CD4-positive, alpha-beta memory T cell (primary cell): ENCODE results near the gene FAM43A. TPM values are rescaled to one million over a fixed set of nuclear protein-coding genes. Genes with fewer than 3 reads are reported as not detected.

Source experiments
- CTCF ChIA-PET: fragments of 350-600 bp; sonication (Branson Sonifier 250); formaldehyde crosslinking; loops from one replicate; lab custom pipeline; 2021; ENCODE audit warnings: inconsistent platforms; ENCODE audit not compliant: partially characterized antibody; lab: Charles Lee
- POLR2A ChIA-PET: fragments of 350-600 bp; sonication (Branson Sonifier 250); formaldehyde crosslinking; loops from one replicate; lab custom pipeline; 2021; ENCODE audit not compliant: partially characterized antibody; lab: Charles Lee
- DNase-seq, 5 donors: peaks; one replicate each; pipeline versions ENCODE4 v3.0.0 to v3.0.0-alpha.2; 2020 to 2022; ENCODE audit warnings: mixed read lengths in 1 of 5
- H3K27ac ChIP-seq: one replicate; pipeline ENCODE4 v1.7.0; 2013; ENCODE audit warnings: low read depth, low read length
- H3K27me3 ChIP-seq: 2 replicates; pipeline ENCODE4 v1.7.0; 2013; ENCODE audit warnings: mild to moderate bottlenecking, low read length, moderate library complexity; ENCODE audit not compliant: insufficient read depth
- H3K36me3 ChIP-seq: 2 replicates; pipeline ENCODE4 v1.7.0; 2013; ENCODE audit warnings: mild to moderate bottlenecking, low read length, moderate library complexity; ENCODE audit not compliant: insufficient read depth
- H3K4me1 ChIP-seq: 2 replicates; pipeline ENCODE4 v1.7.0; 2013; ENCODE audit warnings: mild to moderate bottlenecking, low read length, moderate library complexity; ENCODE audit not compliant: insufficient read depth
- H3K4me3 ChIP-seq, 2 donors: one replicate each; pipeline ENCODE4 v1.7.0; 2013; ENCODE audit warnings: low read length in 2 of 2, mild to moderate bottlenecking in 1 of 2
- H3K9me3 ChIP-seq, 2 donors: one replicate each; pipeline ENCODE4 v1.7.0; 2013; ENCODE audit warnings: low read length in 2 of 2, control low read depth in 1 of 2; ENCODE audit not compliant: control insufficient read depth in 1 of 2
- H3K27ac Mint-ChIP-seq, 7 donors: one replicate each; pipeline ENCODE4 v1.8.0; 2020 to 2021; ENCODE audit warnings: mixed read lengths in 7 of 7, mild to moderate bottlenecking in 6 of 7, inconsistent platforms in 3 of 7, moderate library complexity in 3 of 7
- H3K27me3 Mint-ChIP-seq, 2 donors: one replicate each; pipeline ENCODE4 v1.8.0; 2020 to 2021; ENCODE audit warnings: mixed read lengths in 2 of 2
- H3K36me3 Mint-ChIP-seq, 2 donors: one replicate each; pipeline ENCODE4 v1.8.0; 2020 to 2021; ENCODE audit warnings: mixed read lengths in 2 of 2, inconsistent platforms in 1 of 2, mild to moderate bottlenecking in 1 of 2
- H3K4me1 Mint-ChIP-seq, 4 donors: one replicate each; pipeline ENCODE4 v1.8.0; 2020 to 2021; ENCODE audit warnings: mixed read lengths in 4 of 4, mild to moderate bottlenecking in 1 of 4
- H3K4me3 Mint-ChIP-seq, 8 donors: one replicate each; pipeline ENCODE4 v1.8.0; 2020 to 2021; ENCODE audit warnings: mixed read lengths in 8 of 8, mild to moderate bottlenecking in 7 of 8, moderate library complexity in 6 of 8, inconsistent platforms in 3 of 8
- H3K9me3 Mint-ChIP-seq, 8 donors: one replicate each; pipeline ENCODE4 v1.8.0; 2020 to 2021; ENCODE audit warnings: mixed read lengths in 8 of 8, mild to moderate bottlenecking in 5 of 8, inconsistent platforms in 3 of 8, moderate library complexity in 1 of 8
- intact Hi-C: fragments of 100-400 bp; cut with micrococcal nuclease; formaldehyde crosslinking; loops from one replicate; pipeline ENCODE4 v1.15.1; 2023
- polyA plus RNA-seq, 2 donors: library from polyadenylated mRNA; unstranded; fragments of 300-500 nt; fragmentation: Illumina TruSeq; gene quantifications; one replicate each; pipeline ENCODE4 v1.2.3, GENCODE V29; 2021
- total RNA-seq, 2 experiments: library from RNA; stranded (reverse); gene quantifications; one replicate each; pipeline ENCODE4 v1.2.3, GENCODE V29; 2021

FAM43A gene
- total and polyA plus RNA-seq, 4 experiments from 2014 or later, result 0.34 to 9.9 (median 7.7) TPM

GRCh38 chr3:194647747-194648146 lies 37.9 kb upstream of the FAM43A start:
- no peaks in the 10 kb centered on the region for H3K27me3 ChIP-seq
- CTCF ChIA-PET, result no interaction called here
- no peaks in the 10 kb centered on the region for H3K4me1 ChIP-seq

GRCh38 chr3:194654443-194654842 lies 31.2 kb upstream of the FAM43A start:
- Mint-ChIP-seq H3K36me3 (peaks cover 66 to 74% of the 10 kb centered on the region in 2 donors), H3K27me3 (no peaks in the 10 kb centered on the region), H3K9me3 (no peaks in the 10 kb centered on the region), H3K27ac (peak overlapping the region in 5 of 7 donors; percentile 25 to 66 (median 43)), H3K4me1 (peaks cover 7 to 17% (median 13%) of the 10 kb centered on the region in 4 donors), H3K4me3 (no peak overlapping the region)
- ChIA-PET CTCF (no interaction called here), POLR2A (no interaction called here)
- H3K27ac ChIP-seq, result no peak overlapping the region
- no peaks in the 10 kb centered on the region for H3K27me3 ChIP-seq
- no peak for DNase-seq
- no peaks in the 10 kb centered on the region for H3K9me3 ChIP-seq
- H3K36me3 ChIP-seq, result peaks cover 61% of the 10 kb centered on the region
- peaks cover 6% of the 10 kb centered on the region for H3K4me1 ChIP-seq
- intact Hi-C loops, result no loop called here
- no peak overlapping the region for H3K4me3 ChIP-seq

More at GRCh38 chr3:194647747-194648146, 37.9 kb upstream of the FAM43A start:
- Histone ChIP-seq H3K27ac (no peak overlapping the region), H3K36me3 (peaks cover 68% of the 10 kb centered on the region), H3K4me3 (no peak overlapping the region), H3K9me3 (no peaks in the 10 kb centered on the region)
- H3K4me3 Mint-ChIP-seq, result no peak overlapping the region
- DNase-seq, result no peak
- H3K27me3 Mint-ChIP-seq, result no peaks in the 10 kb centered on the region
- H3K27ac Mint-ChIP-seq, result peak overlapping the region in 2 of 7 donors; percentile 29 to 31
- H3K4me1 Mint-ChIP-seq, result no peaks in the 10 kb centered on the region
- H3K36me3 Mint-ChIP-seq, result peaks cover 71 to 79% of the 10 kb centered on the region in 2 donors
- no peaks in the 10 kb centered on the region for H3K9me3 Mint-ChIP-seq
- POLR2A ChIA-PET, result interaction anchor here (1.7 kb wide), 1 partner anchor 25 kb away, joined by 4 read pairs; the partner anchor contains the start of gene LSG1
- intact Hi-C loops, result no loop called here

- Histone ChIP-seq H3K27ac (no peak overlapping the region), H3K4me3 (no peak overlapping the region), H3K36me3 (peaks cover 52% of the 10 kb centered on the region), H3K9me3 (no peaks in the 10 kb centered on the region), H3K27me3 (no peaks in the 10 kb centered on the region), H3K4me1 (peaks cover 16% of the 10 kb centered on the region)
- Mint-ChIP-seq H3K27ac (no peak overlapping the region), H3K36me3 (peaks cover 57 to 74% of the 10 kb centered on the region in 2 donors), H3K27me3 (no peaks in the 10 kb centered on the region), H3K4me3 (no peak overlapping the region), H3K4me1 (peaks cover 16 to 34% (median 21%) of the 10 kb centered on the region in 4 donors), H3K9me3 (no peaks in the 10 kb centered on the region)
- intact Hi-C loops, result no loop called here
- POLR2A ChIA-PET, result no interaction called here
- CTCF ChIA-PET, result interaction anchor here (1.2 to 1.8 kb wide), 4 partner anchors 12 to 31 kb away, joined by 3 to 4 read pairs (median 3); partner anchors contain the start of gene LSG1
- no peak for DNase-seq
These were observed 28.2 kb upstream of the FAM43A start for GRCh38 chr3:194657439-194657838.

GRCh38 chr3:194658477-194659242 lies 27.0 kb upstream of the FAM43A start:
- Mint-ChIP-seq H3K27ac (no peak overlapping the region), H3K4me3 (no peak overlapping the region), H3K4me1 (peaks cover 16 to 40% (median 21%) of the 10 kb centered on the region in 4 donors), H3K27me3 (no peaks in the 10 kb centered on the region), H3K9me3 (no peaks in the 10 kb centered on the region), H3K36me3 (peaks cover 52 to 67% of the 10 kb centered on the region in 2 donors)
- intact Hi-C loops, result no loop called here
- POLR2A ChIA-PET, result no interaction called here
- Histone ChIP-seq H3K4me3 (no peak overlapping the region), H3K36me3 (peaks cover 49% of the 10 kb centered on the region), H3K4me1 (peaks cover 16% of the 10 kb centered on the region), H3K27me3 (no peaks in the 10 kb centered on the region), H3K27ac (no peak overlapping the region), H3K9me3 (no peaks in the 10 kb centered on the region)
- CTCF ChIA-PET, result interaction anchor here (1.8 kb wide), 1 partner anchor 16 kb away, joined by 3 read pairs; no protein-coding TSS in a partner anchor
- DNase-seq, result no peak

- H3K9me3 Mint-ChIP-seq, result no peaks in the 10 kb centered on the region
- no peak overlapping the region for H3K4me3 Mint-ChIP-seq
- peaks cover 8 to 31% (median 13%) of the 10 kb centered on the region in 4 donors for H3K4me1 Mint-ChIP-seq
- Histone ChIP-seq H3K27me3 (no peaks in the 10 kb centered on the region), H3K36me3 (peaks cover 44% of the 10 kb centered on the region), H3K4me1 (peaks cover 15% of the 10 kb centered on the region), H3K4me3 (no peak overlapping the region), H3K27ac (no peak overlapping the region), H3K9me3 (no peaks in the 10 kb centered on the region)
- peaks cover 43 to 62% of the 10 kb centered on the region in 2 donors for H3K36me3 Mint-ChIP-seq
- CTCF ChIA-PET, result interaction anchor here (0.9 to 1.4 kb wide), 3 partner anchors 11 to 447 kb away, joined by 3 to 4 read pairs (median 3); no protein-coding TSS in a partner anchor
- POLR2A ChIA-PET, result no interaction called here
- no peak overlapping the region for H3K27ac Mint-ChIP-seq
- intact Hi-C loops, result no loop called here
- no peak for DNase-seq
- no peaks in the 10 kb centered on the region for H3K27me3 Mint-ChIP-seq
These were observed 25.9 kb upstream of the FAM43A start for GRCh38 chr3:194659778-194660177.

- no peaks in the 10 kb centered on the region for H3K27me3 Mint-ChIP-seq
- H3K36me3 Mint-ChIP-seq, result peaks cover 54 to 72% of the 10 kb centered on the region in 2 donors
- Histone ChIP-seq H3K4me1 (peaks cover 10% of the 10 kb centered on the region), H3K27me3 (no peaks in the 10 kb centered on the region), H3K36me3 (peaks cover 53% of the 10 kb centered on the region), H3K27ac (no peak overlapping the region), H3K4me3 (no peak overlapping the region), H3K9me3 (no peaks in the 10 kb centered on the region)
- no peaks in the 10 kb centered on the region for H3K9me3 Mint-ChIP-seq
- ChIA-PET CTCF (interaction anchor here (0.6 to 1.4 kb wide), 4 partner anchors 10 to 445 kb away, joined by 3 to 5 read pairs (median 3); no protein-coding TSS in a partner anchor), POLR2A (interaction anchor here (1.1 kb wide), 1 partner anchor 11 kb away, joined by 5 read pairs; the partner anchor contains the start of gene LSG1)
- no peak for DNase-seq
- H3K27ac Mint-ChIP-seq, result peak overlapping the region in 2 of 7 donors; percentile 8 to 47
- peaks cover 6 to 23% (median 9%) of the 10 kb centered on the region in 4 donors for H3K4me1 Mint-ChIP-seq
- intact Hi-C loops, result no loop called here
- H3K4me3 Mint-ChIP-seq, result no peak overlapping the region
These were observed 24.3 kb upstream of the FAM43A start for GRCh38 chr3:194661374-194661773.

- POLR2A ChIA-PET, result interaction anchor here (1.1 kb wide), 1 partner anchor 10 kb away, joined by 5 read pairs; the partner anchor contains the start of gene LSG1
- H3K4me1 Mint-ChIP-seq, result peaks cover 6 to 23% (median 10%) of the 10 kb centered on the region in 4 donors
- H3K27ac ChIP-seq, result no peak overlapping the region
- peaks cover 51 to 74% of the 10 kb centered on the region in 2 donors for H3K36me3 Mint-ChIP-seq
- H3K27ac Mint-ChIP-seq, result no peak overlapping the region
- DNase-seq, result no peak
- intact Hi-C loops, result no loop called here
- H3K27me3 ChIP-seq, result no peaks in the 10 kb centered on the region
- H3K36me3 ChIP-seq, result peaks cover 53% of the 10 kb centered on the region
- peaks cover 10% of the 10 kb centered on the region for H3K4me1 ChIP-seq
- H3K9me3 ChIP-seq, result no peaks in the 10 kb centered on the region
- CTCF ChIA-PET, result interaction anchor here (0.6 to 1.4 kb wide), 3 partner anchors 9 to 59 kb away, joined by 3 to 5 read pairs (median 3); no protein-coding TSS in a partner anchor
- H3K27me3 Mint-ChIP-seq, result no peaks in the 10 kb centered on the region
- no peaks in the 10 kb centered on the region for H3K9me3 Mint-ChIP-seq
- H3K4me3 ChIP-seq, result no peak overlapping the region
- no peak overlapping the region for H3K4me3 Mint-ChIP-seq
These were observed 23.7 kb upstream of the FAM43A start for GRCh38 chr3:194661946-194662345.
